Kidney (tissue), 14 donors: ENCODE results near the gene MRPL49. TPM values are rescaled to one million over a fixed set of nuclear protein-coding genes. Genes with fewer than 3 reads are reported as not detected.
"Not testable (repeated sequence)": the region's sequence is repeated elsewhere in the genome, so short reads cannot be mapped to it uniquely, and the experiment has no call there.

Experiments
- DNase-seq, 5 donors: peaks; one replicate each; pipeline ENCODE4 v3.0.0-alpha.2; 2013 to 2020
- FAIRE-seq: peaks from 2 replicates; lab custom pipeline; 2012; peaks lifted over from hg19 to GRCh38; lab: Jason Lieb, UNC
- H3K27ac ChIP-seq, 2 donors: one replicate each; pipeline ENCODE4 v1.7.0; 2013; ENCODE audit warnings: low read depth in 2 of 2, low read length in 2 of 2, inconsistent platforms in 1 of 2
- H3K27me3 ChIP-seq: one replicate; pipeline ENCODE4 v1.7.1; 2013; ENCODE audit warnings: low read length, inconsistent platforms; ENCODE audit not compliant: control insufficient read depth, insufficient read depth
- H3K36me3 ChIP-seq, 3 donors: one replicate each; pipeline versions ENCODE4 v1.7.0 to v1.7.1; 2013; ENCODE audit warnings: low read length in 3 of 3, control low read depth in 1 of 3, inconsistent platforms in 1 of 3; ENCODE audit not compliant: insufficient read depth in 3 of 3, control insufficient read depth in 2 of 3
- H3K4me1 ChIP-seq, 3 donors: one replicate each; pipeline versions ENCODE4 v1.7.0 to v1.7.1; 2013; ENCODE audit warnings: low read length in 3 of 3, inconsistent platforms in 1 of 3, low read depth in 1 of 3; ENCODE audit not compliant: control insufficient read depth in 2 of 3, insufficient read depth in 2 of 3
- H3K4me3 ChIP-seq, 3 donors: one replicate each; pipeline versions ENCODE4 v1.7.0 to v1.8.1; 2013; ENCODE audit warnings: low read length in 3 of 3, control low read depth in 1 of 3, inconsistent platforms in 1 of 3
- H3K9ac ChIP-seq, 3 donors: one replicate each; pipeline versions ENCODE4 v1.7.0 to v1.7.1; 2013; ENCODE audit warnings: low read length in 3 of 3, control low read depth in 1 of 3, inconsistent platforms in 1 of 3
- H3K9me3 ChIP-seq, 3 donors: one replicate each; pipeline versions ENCODE4 v1.7.0 to v1.7.1; 2013; ENCODE audit warnings: low read length in 3 of 3, control low read depth in 1 of 3, inconsistent platforms in 1 of 3; ENCODE audit not compliant: control insufficient read depth in 2 of 3, insufficient read depth in 1 of 3
- CTCF ChIP-seq: IDR thresholded peaks from 3 replicates; pipeline ENCODE4 v1.5.1; 2012; ENCODE audit warnings: mild to moderate bottlenecking, moderate library complexity, borderline replicate concordance; ENCODE audit not compliant: insufficient read depth; ENCODE audit errors: extremely low read depth
- intact Hi-C: fragments of 100-400 bp; cut with DNase I; formaldehyde crosslinking; loops from one replicate; pipeline ENCODE4 v1.11.1; 2022
- polyA plus RNA-seq: library from polyadenylated mRNA; stranded (reverse); fragments of 350-450 nt; fragmentation: Illumina TruSeq; extraction: RNeasy Lipid Tissue Mini Kit (QIAGEN cat#74804); gene quantifications from one replicate; pipeline ENCODE4 v1.2.3, GENCODE V29; 2014; ENCODE audit warnings: low read depth, low replicate concordance; ENCODE audit not compliant: insufficient read depth
- total RNA-seq: library from RNA; stranded (reverse); fragmentation: NEBNext Ultra II Directional; extraction: Animal tissue kit (Norgen Biotek cat#: 25700); gene quantifications from one replicate; pipeline ENCODE4 v1.2.1, GENCODE V29; 2021
- donor health status: control.
- donor health status: control.
- donor health status: control.
- donor health status: control.
- donor health status: control.
- donor health status: DM: yes; HTN: yes; CAD: no.
- donor health status: Normal renal cell carcinoma (clear cell type).

The MRPL49 gene
- total and polyA plus RNA-seq, 2 donors from 2014 or later: 53.3 to 76.7 TPM

- Histone ChIP-seq H3K4me3 (peak within 1 kb of the TSS; percentile 86 to 90 (median 87)), H3K4me1 (peaks cover 2 to 40% (median 14%) of the 10 kb centered on the region in 3 donors), H3K9me3 (no peaks in the 10 kb centered on the region), H3K36me3 (peaks cover 2 to 22% (median 12%) of the 10 kb centered on the region in 3 donors), H3K9ac (peak within 1 kb of the TSS; percentile 6 to 85 (median 67)), H3K27me3 (no peaks in the 10 kb centered on the region), H3K27ac (peak within 1 kb of the TSS; percentile 74 to 76)
- peak; percentile 96 for TF ChIP-seq CTCF
- FAIRE-seq: peak; percentile 95
- peak; percentile 100 for DNase-seq
- intact Hi-C loops: no loop called here
Measured at GRCh38 chr11:65117206-65118096, 4.7 kb upstream of the MRPL49 start, which contains the start of gene ZNHIT2. ZNHIT2 (minus strand) TSS chr11:65117701; CDS start chr11:65117653, 48 bp downstream.

- Histone ChIP-seq H3K9ac (no peak overlapping the region), H3K27ac (peak overlapping the region; percentile 41 to 43), H3K36me3 (peaks cover 2 to 22% (median 12%) of the 10 kb centered on the region in 3 donors), H3K4me3 (no peak overlapping the region), H3K9me3 (no peaks in the 10 kb centered on the region), H3K27me3 (no peaks in the 10 kb centered on the region), H3K4me1 (peaks cover 2 to 37% (median 17%) of the 10 kb centered on the region in 3 donors)
- no peak for TF ChIP-seq CTCF
- intact Hi-C loops: no loop called here
- DNase-seq: peak in 2 of 5 donors; percentile 22 to 40
- no peak for FAIRE-seq
Measured at GRCh38 chr11:65118097-65118837, 3.9 kb upstream of the MRPL49 start.

- H3K9me3 ChIP-seq, intact Hi-C loops, FAIRE-seq, H3K4me3 ChIP-seq, H3K9ac ChIP-seq, H3K27me3 ChIP-seq, H3K27ac ChIP-seq: not testable (repeated sequence)
- H3K36me3 ChIP-seq: peaks cover 2 to 23% (median 12%) of the 10 kb centered on the region in 3 donors
- H3K4me1 ChIP-seq: peaks cover 2 to 31% (median 17%) of the 10 kb centered on the region in 3 donors
- DNase-seq: peak in 2 of 5 donors; percentile 41 to 56
Measured at GRCh38 chr11:65118891-65119669, 3.0 kb upstream of the MRPL49 start.
